ENCODE results near the gene P2RY2.
"Not testable (repeated sequence)": the region's sequence is repeated elsewhere in the genome, so short reads cannot be mapped to it uniquely, and the experiment has no call there.

P2RY2 gene

GRCh38 chr11:73270016-73270854 is 52.2 kb downstream of the P2RY2 start:
- DNase-seq, result no peak

- DNase-seq, result no peak
Observed at GRCh38 chr11:73270855-73271477, 52.9 kb downstream of the P2RY2 start.

DNA sequence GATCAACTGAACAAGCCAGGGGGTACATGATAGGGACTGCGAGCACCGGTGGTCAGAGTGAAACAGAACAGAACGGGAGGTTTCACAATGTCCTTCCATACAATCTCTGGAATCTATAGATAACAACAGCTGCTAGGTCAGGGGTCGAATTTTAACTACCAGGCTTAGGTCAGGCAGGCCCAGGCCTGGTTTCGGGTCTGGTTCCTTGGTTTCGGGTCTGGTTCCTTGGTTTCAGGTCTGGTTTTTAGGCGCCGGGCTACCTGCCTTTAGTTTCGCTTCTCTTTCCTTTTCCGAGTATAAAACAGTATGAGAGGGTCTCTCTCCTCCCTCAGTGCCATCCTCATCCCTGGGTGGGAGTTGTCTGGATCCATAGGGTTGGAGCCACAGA is 53.4 kb downstream of the P2RY2 start:
- DNase-seq, result not testable (repeated sequence)

DNA sequence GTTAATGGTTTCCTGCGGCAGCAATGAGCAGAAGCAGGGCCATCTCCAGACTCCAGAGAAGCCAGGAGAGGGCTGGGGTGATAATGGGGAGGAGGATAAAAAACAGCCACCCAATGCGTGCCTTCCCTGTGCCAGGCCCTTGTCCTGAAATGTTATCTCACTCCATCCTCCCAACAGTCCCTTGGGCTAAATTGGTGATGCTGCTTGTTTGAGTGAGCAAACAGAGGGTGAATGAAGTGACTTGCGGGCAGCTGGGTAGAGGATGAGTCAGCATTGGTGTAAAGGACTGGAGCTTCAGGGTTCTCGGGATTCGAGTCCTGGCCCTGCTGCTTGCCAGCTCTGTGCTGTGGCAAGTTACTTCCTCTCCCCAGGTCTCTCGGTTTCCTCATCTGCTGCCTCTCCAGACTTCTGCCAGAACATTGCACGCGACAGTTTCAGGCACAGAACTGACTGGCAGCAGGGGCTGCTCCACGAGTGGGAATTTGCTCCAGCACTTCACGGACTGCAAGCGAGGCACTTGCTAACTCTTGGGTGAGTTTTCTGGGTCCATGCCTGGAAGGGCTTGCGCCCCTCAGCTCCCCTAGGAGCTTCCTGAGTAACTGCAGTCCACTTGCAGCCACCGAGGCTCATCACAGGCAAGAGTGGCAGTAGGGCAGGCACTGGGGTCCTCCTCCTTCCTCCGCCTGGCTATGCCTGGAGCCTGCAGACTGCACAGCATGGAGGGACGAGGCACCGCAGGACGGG is 54.0 kb downstream of the P2RY2 start, which contains the start of gene P2RY6:
P2RY6 (plus strand) TSS at position 403 of the 744 bp plus-strand sequence. CDS start 24,181 bp downstream, outside the sequence.
- no peak for DNase-seq

DNA sequence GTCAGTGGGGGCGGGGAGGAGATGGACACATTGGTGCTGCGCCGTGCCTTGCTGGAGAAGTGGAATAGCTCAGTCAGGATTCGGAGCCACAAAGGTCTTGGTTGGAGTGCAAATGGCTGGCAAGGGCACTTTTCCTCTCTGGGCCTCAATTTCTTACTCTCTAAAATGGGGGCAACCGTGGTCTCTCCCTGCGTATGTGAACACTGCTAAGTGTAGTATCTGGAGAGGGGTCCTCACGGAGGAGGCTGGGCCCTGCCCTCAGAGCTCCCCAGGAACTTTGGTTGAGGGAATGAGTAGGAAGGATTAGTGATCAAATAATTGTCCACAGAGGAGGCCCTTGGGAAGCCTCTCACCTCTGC is 54.6 kb downstream of the P2RY2 start:
- DNase-seq, result no peak

DNA sequence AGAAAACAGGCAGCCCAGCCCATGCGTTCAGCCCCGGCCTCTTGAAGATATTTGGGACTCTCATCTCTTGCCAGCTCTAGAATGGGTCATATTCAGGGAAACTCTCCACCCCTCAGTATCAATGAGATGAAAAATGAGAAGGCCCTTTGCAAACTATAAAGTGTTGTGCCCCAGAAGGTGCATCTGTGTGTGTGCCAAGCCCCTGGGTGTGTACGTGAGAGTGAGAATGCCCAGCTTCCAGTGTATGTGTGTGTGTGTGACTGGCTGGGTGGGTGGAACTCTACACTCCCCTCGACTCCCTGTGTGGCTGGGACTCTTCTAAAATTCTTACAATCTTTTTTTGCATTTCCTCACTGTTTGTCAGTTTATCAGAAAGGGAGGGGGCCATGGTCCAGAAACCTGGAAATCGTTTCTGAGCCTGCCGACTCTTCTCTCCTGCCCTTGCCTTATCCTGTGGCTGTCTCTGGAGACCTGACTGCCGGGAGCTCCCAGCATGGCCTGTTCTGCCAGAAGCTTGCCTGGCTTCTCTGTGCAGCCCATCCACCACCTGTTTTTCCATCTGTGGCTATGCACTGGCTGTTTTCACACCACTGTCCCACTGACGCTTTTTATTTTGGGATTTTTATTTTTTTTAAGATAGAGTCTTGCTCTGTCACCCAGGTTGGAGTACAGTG is 55.3 kb downstream of the P2RY2 start:
- DNase-seq, result no peak

DNA sequence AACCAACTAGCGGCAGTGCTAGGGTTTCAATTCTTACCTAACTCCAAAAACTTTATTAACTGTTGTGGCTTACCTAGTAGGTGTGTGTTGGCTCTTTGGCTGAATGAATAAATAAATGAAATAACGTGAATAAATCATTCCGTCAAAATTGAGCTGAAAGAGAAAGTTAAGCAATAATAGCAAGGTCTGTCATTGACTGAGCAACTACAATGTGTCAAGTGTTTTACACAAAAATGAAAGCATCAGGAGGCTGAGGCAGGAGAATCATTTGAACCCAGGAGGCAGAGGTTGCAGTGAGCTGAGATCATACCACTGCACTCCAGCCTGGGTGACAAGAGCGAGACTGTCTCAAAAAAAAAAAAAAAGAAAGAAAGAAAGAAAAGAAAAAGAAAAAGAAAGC is 56.1 kb downstream of the P2RY2 start:
- DNase-seq, result not testable (repeated sequence)

- DNase-seq, result no peak
Observed at GRCh38 chr11:73274722-73275380, 56.8 kb downstream of the P2RY2 start.

GRCh38 chr11:73275381-73275750 is 57.3 kb downstream of the P2RY2 start:
- no peak for DNase-seq

- DNase-seq, result no peak
Observed at GRCh38 chr11:73277467-73277866, 59.4 kb downstream of the P2RY2 start.

GRCh38 chr11:73280626-73281025 is 62.5 kb downstream of the P2RY2 start:
- no peak for DNase-seq

GRCh38 chr11:73281201-73281741 is 63.2 kb downstream of the P2RY2 start:
- DNase-seq, result no peak

GRCh38 chr11:73281796-73282660 is 63.9 kb downstream of the P2RY2 start:
- DNase-seq, result no peak

DNA sequence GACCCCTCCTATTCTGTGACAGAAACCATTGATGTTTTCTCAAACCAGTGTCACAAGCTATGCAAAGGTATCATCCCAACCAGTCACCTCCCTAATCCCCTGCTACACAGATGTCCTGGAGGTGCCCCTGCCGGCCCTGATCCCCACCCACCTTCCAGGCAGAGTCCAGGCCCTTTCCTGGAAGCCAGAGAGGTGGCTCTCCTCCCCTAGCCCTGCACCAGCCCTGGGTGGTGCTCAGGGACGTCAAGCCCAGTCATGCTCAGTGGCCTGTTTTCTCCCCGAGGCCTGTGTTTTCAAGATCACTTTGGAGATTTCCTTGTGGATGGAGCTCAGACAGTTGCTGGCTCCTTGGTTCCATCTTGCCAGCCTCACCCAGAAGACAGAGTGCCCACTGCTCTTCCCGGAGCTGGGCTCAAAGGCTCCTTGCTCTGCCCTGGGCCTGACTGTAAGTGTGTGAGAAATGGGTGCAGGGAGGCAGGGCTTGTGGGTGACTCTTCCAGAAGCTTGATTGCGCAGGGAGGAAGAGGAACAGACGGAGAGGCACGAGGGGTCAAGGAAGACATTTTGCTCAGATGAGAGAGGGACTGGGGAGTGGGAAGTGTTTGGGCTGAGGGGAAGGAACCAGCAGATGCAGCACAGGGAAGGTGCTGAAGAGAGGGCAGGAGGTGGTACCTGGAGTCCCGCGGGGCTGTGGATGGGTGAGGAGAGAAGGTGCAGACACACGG is 65.4 kb downstream of the P2RY2 start:
- DNase-seq, result no peak

DNA sequence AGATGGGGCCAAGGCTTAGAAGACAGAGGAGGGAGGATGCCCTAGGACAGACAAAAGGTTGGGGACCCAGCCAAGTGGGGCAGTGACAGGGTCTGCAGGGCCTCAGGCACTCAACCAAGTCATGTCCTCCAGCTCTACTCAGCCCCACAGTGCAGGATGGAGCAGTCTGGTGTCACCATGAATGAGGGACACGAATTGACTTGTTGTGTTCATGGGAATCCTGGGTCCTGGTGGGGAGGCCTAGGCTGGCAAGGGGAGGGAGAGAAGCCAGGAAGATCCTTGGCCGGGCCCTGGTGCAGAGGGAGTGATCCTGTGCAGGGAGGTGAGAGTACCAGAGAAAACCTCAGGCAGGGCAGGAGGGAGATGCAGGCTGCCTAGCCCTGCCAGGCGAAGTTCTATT is 66.0 kb downstream of the P2RY2 start:
- no peak for DNase-seq

- DNase-seq, result no peak
Observed at GRCh38 chr11:73285721-73286120, 67.6 kb downstream of the P2RY2 start.
